ENCODE data around the gene FLNB.

GRCh38 chr3:58115175-58115574 is 107.0 kb downstream of the FLNB start:
- TF ChIP-seq POLR2A (IDR thresholded peaks at IDR 0.05): no peak
- TF ChIP-seq CTCF (IDR thresholded peaks at IDR 0.05): no peak

Measured in Peyer's patch (tissue), 4 donors.